Endothelial cell of umbilical vein (primary cell): ENCODE results near the gene ADCY5. TPM values are rescaled to one million over a fixed set of nuclear protein-coding genes. Genes with fewer than 3 reads are reported as not detected.

ENCODE experiments used
- BruUV-seq: library from RNA; stranded (reverse); fragments of 400-500 nt; replicated peaks from 2 replicates; lab custom pipeline; 2021; lab: Mats Ljungman, UMichigan
- CTCF ChIA-PET: fragments of 300-600, 350-600 bp; sonication (Branson Sonifier 250); formaldehyde crosslinking; loops from one replicate; lab custom pipeline; 2021; ENCODE audit warnings: antibody characterized with exemption, inconsistent platforms; lab: Charles Lee
- POLR2A ChIA-PET: fragments of 300-600, 350-600 bp; sonication (Branson Sonifier 250); formaldehyde crosslinking; loops from one replicate; lab custom pipeline; 2021; ENCODE audit warnings: antibody characterized with exemption, inconsistent platforms; lab: Charles Lee
- DNase-seq: peaks from one replicate; pipeline ENCODE4 v3.0.0-alpha.2; 2011; ENCODE audit warnings: low read depth, low spot score
- FAIRE-seq: peaks from 2 replicates; lab custom pipeline; 2011; peaks lifted over from hg19 to GRCh38; lab: Jason Lieb, UNC
- H2AFZ ChIP-seq: 2 replicates; pipeline ENCODE4 v1.6.0; 2012; ENCODE audit warnings: low read depth, low read length, control low read depth, inconsistent platforms
- H3K27ac ChIP-seq: 2 replicates; pipeline ENCODE4 v1.5.1; 2011; ENCODE audit warnings: low read depth, mild to moderate bottlenecking, control low read depth, low read length, moderate library complexity; ENCODE audit not compliant: insufficient read depth
- H3K27me3 ChIP-seq, 2 experiments: 2 replicates each; pipeline versions ENCODE4 v1.6.0 to v1.6.1; 2011; ENCODE audit warnings: low read length in 2 of 2, mixed read lengths in 1 of 2; ENCODE audit not compliant: control insufficient read depth in 2 of 2, insufficient read depth in 2 of 2
- H3K36me3 ChIP-seq, 2 experiments: 2 replicates in 1 of 2; 3 replicates in 1 of 2; pipeline ENCODE4 v1.5.1; 2011; ENCODE audit warnings: low read length in 2 of 2, mild to moderate bottlenecking in 1 of 2, moderate library complexity in 1 of 2; ENCODE audit not compliant: control insufficient read depth in 2 of 2, insufficient read depth in 2 of 2; ENCODE audit errors: extremely low read depth in 1 of 2
- H3K4me1 ChIP-seq: 3 replicates; pipeline ENCODE4 v1.5.1; 2011; ENCODE audit warnings: mild to moderate bottlenecking, low read length; ENCODE audit not compliant: control insufficient read depth, insufficient read depth; ENCODE audit errors: extremely low read depth
- H3K4me2 ChIP-seq: 2 replicates; pipeline ENCODE4 v1.6.1; 2011; ENCODE audit warnings: low read length, control low read depth, mixed read lengths; ENCODE audit not compliant: insufficient read depth
- H3K4me3 ChIP-seq, 3 experiments: fragments of 200-600 bp in 1 of 3; sonication (generic), shearing (Covaris generic) in 1 of 3; replicated peaks in 1 of 3; 2 replicates each; pipeline ENCODE4 v1.5.1; 2011 to 2016; ENCODE audit warnings: control low read depth in 3 of 3, low read length in 3 of 3, mild to moderate bottlenecking in 2 of 3, inconsistent platforms in 1 of 3, low read depth in 1 of 3, moderate library complexity in 1 of 3; ENCODE audit not compliant: insufficient read depth in 1 of 3
- H3K79me2 ChIP-seq: 2 replicates; pipeline ENCODE4 v1.6.0; 2012; ENCODE audit warnings: low read length, inconsistent platforms; ENCODE audit not compliant: control insufficient read depth, insufficient read depth
- H3K9ac ChIP-seq: replicated peaks from 2 replicates; pipeline ENCODE3; 2011; ENCODE audit warnings: low read length, control low read depth; ENCODE audit not compliant: insufficient read depth; ENCODE audit errors: extremely low read depth
- H3K9me1 ChIP-seq: replicated peaks from 3 replicates; pipeline ENCODE4 v1.6.0; 2011; ENCODE audit warnings: mild to moderate bottlenecking, low read length; ENCODE audit not compliant: control insufficient read depth, insufficient read depth; ENCODE audit errors: extremely low read depth
- H3K9me3 ChIP-seq: replicated peaks from 2 replicates; pipeline ENCODE4 v1.5.1; 2012; ENCODE audit warnings: low read length, inconsistent platforms; ENCODE audit not compliant: control insufficient read depth, insufficient read depth
- H4K20me1 ChIP-seq: replicated peaks from 2 replicates; pipeline ENCODE3; 2011; ENCODE audit warnings: mild to moderate bottlenecking, low read length; ENCODE audit not compliant: control insufficient read depth, insufficient read depth; ENCODE audit errors: extremely low read depth
- EZH2 ChIP-seq: IDR thresholded peaks from 2 replicates; pipeline ENCODE4 v1.6.1; 2012; ENCODE audit warnings: borderline replicate concordance, low read depth, mild to moderate bottlenecking, moderate library complexity, low read length, inconsistent platforms; ENCODE audit not compliant: severe bottlenecking
- FOS ChIP-seq: IDR thresholded peaks from 2 replicates; pipeline ENCODE4 v1.6.1; 2011; ENCODE audit warnings: mild to moderate bottlenecking, low read length, moderate library complexity, borderline replicate concordance; ENCODE audit not compliant: insufficient read depth
- GATA2 ChIP-seq: IDR thresholded peaks from 2 replicates; pipeline ENCODE4 v1.7.0; 2011; ENCODE audit warnings: low read depth, mild to moderate bottlenecking, moderate library complexity, mixed read lengths, low read length; ENCODE audit not compliant: insufficient read length, insufficient read depth
- JUN ChIP-seq: IDR thresholded peaks from 2 replicates; pipeline ENCODE4 v1.6.1; 2011; ENCODE audit warnings: borderline replicate concordance, low read depth; ENCODE audit not compliant: insufficient read length, insufficient read depth
- MYC ChIP-seq: IDR thresholded peaks from one replicate; pipeline ENCODE4 v1.6.1; 2011; ENCODE audit warnings: mild to moderate bottlenecking, low read depth, low read length
- POLR2A ChIP-seq: IDR thresholded peaks from 2 replicates; pipeline ENCODE4 v1.6.1; 2012; ENCODE audit warnings: low read depth, mild to moderate bottlenecking, control low read depth, low read length
- POLR2AphosphoS5 ChIP-seq: IDR thresholded peaks from 2 replicates; pipeline ENCODE4 v1.6.1; 2012; ENCODE audit warnings: low read depth, mild to moderate bottlenecking, control low read depth, low read length, moderate library complexity; ENCODE audit not compliant: insufficient read depth
- dilution Hi-C: fragments of 300-500 bp; cut with MboI; formaldehyde crosslinking; loops from one replicate; pipeline ENCODE4 v1.15.0; 2019; ENCODE audit warnings: low sequenced_read_pairs; ENCODE audit not compliant: extremely low pct_ligation_motif_present
- intact Hi-C: fragments of 100-400 bp; cut with micrococcal nuclease; formaldehyde crosslinking; loops from one replicate; pipeline ENCODE4 v1.10.0; 2022
- polyA plus RNA-seq, 4 experiments: library from polyadenylated mRNA; depleted of rRNA in 3 of 4; stranded (reverse) in 3 of 4; unstranded in 1 of 4; fragments of >200 nt; gene quantifications; 2 replicates each; pipeline versions ENCODE4 v1.2.1 to v1.2.3, GENCODE V29; 2011 to 2012; ENCODE audit warnings: missing spikeins in 1 of 4
- total RNA-seq: library from RNA; stranded (reverse); gene quantifications from 2 replicates; pipeline ENCODE4 v1.2.3, GENCODE V29; 2021
- TF ChIP-seq, protein P1 (sequence below), 2 donors: IDR thresholded peaks; 1 replicate in 1 of 2; 2 replicates in 1 of 2; pipeline ENCODE4 v1.5.1; 2011; ENCODE audit warnings: low read length in 2 of 2, mild to moderate bottlenecking in 2 of 2, moderate library complexity in 2 of 2, control low read depth in 1 of 2, inconsistent platforms in 1 of 2, low read depth in 1 of 2; ENCODE audit not compliant: insufficient read depth in 1 of 2; ENCODE audit errors: extremely low read depth in 1 of 2

ADCY5 gene
- total and polyA plus RNA-seq, 2 donors (not counting 3 experiments of a cell fraction or from before 2014, with no cell fraction given) = 0.01 TPM; not detected in 1

DNA sequence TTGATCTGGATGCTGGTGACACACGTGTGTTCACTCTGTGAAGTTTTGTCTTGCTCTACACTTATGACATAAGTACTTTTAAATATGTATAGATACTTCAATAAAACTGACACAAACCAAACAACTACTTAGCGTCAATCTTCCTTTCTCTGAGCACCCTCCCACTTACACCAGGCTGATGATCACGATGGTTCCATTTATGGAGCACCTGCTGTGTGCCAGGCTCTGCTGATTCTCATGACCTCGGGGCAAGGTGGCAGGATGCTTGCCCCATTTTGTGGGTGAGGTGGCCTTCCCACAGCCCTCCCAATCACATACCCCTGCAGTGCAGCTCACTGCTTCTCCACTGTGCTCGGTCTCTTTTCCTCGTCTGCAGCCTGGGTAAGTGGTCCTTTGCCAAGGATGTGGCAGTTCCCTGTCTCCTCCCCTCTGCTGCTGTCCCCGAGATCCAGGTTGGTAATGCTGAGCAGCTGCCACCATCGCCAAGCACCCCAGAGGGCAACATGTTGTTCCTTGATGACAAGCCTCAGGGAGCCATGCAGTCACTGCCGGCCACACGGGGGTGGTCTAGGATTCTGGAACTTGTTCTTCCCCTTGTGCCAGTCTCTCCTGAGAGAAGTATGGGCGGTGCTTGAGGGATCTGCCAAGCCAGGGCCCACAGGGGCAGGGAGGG, 20.6 kb upstream of the ADCY5 start:
- POLR2A ChIA-PET = no interaction called here
- Histone ChIP-seq H3K4me1 (no peaks in the 10 kb centered on the region), H3K27ac (no peak overlapping the region), H3K36me3 (no peaks in the 10 kb centered on the region), H3K9me3 (no peaks in the 10 kb centered on the region), H3K9ac (no peak overlapping the region), H3K4me3 (no peak overlapping the region), H3K79me2 (no peaks in the 10 kb centered on the region), H3K9me1 (no peaks in the 10 kb centered on the region), H3K27me3 (peaks cover under 1 to 8% of the 10 kb centered on the region in 2 experiments), H2AFZ (no peak overlapping the region), H4K20me1 (no peaks in the 10 kb centered on the region), H3K4me2 (no peak overlapping the region)
- FAIRE-seq (no peak), DNase-seq (no peak)
- dilution Hi-C loops (no loop called here), intact Hi-C loops (no loop called here)
- TF ChIP-seq, protein P1, sequence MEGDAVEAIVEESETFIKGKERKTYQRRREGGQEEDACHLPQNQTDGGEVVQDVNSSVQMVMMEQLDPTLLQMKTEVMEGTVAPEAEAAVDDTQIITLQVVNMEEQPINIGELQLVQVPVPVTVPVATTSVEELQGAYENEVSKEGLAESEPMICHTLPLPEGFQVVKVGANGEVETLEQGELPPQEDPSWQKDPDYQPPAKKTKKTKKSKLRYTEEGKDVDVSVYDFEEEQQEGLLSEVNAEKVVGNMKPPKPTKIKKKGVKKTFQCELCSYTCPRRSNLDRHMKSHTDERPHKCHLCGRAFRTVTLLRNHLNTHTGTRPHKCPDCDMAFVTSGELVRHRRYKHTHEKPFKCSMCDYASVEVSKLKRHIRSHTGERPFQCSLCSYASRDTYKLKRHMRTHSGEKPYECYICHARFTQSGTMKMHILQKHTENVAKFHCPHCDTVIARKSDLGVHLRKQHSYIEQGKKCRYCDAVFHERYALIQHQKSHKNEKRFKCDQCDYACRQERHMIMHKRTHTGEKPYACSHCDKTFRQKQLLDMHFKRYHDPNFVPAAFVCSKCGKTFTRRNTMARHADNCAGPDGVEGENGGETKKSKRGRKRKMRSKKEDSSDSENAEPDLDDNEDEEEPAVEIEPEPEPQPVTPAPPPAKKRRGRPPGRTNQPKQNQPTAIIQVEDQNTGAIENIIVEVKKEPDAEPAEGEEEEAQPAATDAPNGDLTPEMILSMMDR (IDR thresholded peaks at IDR 0.05; ENCODE audit: extremely low read depth in 1 of 2, insufficient read depth in 1 of 2, low read depth in 1 of 2, low read length in 2 of 2) = no peak
- TF ChIP-seq MYC (no peak), JUN (no peak), GATA2 (no peak), POLR2AphosphoS5 (no peak), FOS (no peak), POLR2A (no peak), EZH2 (no peak)
- CTCF ChIA-PET = interaction anchor here (0.6 kb wide), 1 partner anchor 21 kb away, joined by 4 read pairs; the partner anchor contains the start of gene ADCY5
- BruUV-seq = no TSS peak
